VCaP (cell line): ENCODE data around the gene FOXE3.

Experiments used
- H3K27ac ChIP-seq: fragments of 450-650 bp; 2 replicates; pipeline ENCODE4 v1.5.1; 2017
- TF ChIP-seq, protein P1 (sequence below): fragments of 450-650 bp; conservative IDR thresholded peaks from 2 replicates; pipeline ENCODE4 v1.5.1; 2017; ENCODE audit warnings: mild to moderate bottlenecking, moderate library complexity

The FOXE3 gene

DNA sequence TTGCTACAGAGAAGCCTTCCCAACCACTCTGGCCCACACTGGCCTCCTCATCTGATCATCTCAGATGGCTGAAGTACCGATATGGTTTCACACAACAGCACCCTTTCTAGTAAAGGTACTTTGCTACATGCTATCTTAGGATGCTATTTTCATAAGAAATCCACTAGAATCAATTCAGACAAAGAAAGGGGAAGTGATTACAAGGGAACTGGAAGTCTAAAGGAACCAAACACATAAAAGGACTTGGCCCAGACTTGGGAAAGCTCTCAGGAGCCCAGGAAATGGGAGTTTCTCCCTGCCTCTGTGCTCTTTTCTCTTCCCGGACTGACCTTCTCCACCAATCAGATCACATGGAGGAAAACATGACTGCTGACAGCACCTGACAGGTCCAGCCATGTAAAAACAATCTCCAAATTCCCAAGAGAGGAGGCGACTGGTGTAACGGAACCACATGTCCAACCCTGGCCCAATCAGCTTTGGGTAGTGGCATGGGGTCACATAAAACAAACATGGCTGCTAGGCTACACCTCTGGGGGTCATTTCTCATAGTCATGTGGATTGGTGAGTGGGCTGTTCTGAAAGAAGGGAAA lies 12.7 kb upstream of the FOXE3 start:
- H3K27ac ChIP-seq, result no peak overlapping the region
- TF ChIP-seq, protein P1, sequence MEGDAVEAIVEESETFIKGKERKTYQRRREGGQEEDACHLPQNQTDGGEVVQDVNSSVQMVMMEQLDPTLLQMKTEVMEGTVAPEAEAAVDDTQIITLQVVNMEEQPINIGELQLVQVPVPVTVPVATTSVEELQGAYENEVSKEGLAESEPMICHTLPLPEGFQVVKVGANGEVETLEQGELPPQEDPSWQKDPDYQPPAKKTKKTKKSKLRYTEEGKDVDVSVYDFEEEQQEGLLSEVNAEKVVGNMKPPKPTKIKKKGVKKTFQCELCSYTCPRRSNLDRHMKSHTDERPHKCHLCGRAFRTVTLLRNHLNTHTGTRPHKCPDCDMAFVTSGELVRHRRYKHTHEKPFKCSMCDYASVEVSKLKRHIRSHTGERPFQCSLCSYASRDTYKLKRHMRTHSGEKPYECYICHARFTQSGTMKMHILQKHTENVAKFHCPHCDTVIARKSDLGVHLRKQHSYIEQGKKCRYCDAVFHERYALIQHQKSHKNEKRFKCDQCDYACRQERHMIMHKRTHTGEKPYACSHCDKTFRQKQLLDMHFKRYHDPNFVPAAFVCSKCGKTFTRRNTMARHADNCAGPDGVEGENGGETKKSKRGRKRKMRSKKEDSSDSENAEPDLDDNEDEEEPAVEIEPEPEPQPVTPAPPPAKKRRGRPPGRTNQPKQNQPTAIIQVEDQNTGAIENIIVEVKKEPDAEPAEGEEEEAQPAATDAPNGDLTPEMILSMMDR, result no peak

DNA sequence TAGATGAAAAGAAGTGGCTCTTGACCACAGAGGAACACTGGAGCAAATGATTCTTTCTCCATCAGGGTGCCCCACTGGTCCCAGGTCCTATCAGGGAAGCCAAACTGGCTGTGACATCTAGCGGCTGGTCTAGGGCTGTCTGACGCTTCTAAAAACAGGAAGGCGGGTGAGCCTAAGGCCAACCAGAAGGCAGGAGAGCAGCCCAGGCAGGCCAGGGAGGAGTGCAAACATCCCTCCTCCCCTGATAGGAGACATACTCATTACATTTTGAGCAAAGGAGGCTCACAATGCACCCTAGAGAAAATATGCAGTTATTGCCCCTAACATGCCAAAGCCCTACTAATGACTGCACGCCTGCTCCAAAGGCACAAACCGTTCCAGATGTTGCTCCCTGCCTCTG lies 10.4 kb upstream of the FOXE3 start:
- no peak overlapping the region for H3K27ac ChIP-seq
- TF ChIP-seq, protein P1, result no peak

DNA sequence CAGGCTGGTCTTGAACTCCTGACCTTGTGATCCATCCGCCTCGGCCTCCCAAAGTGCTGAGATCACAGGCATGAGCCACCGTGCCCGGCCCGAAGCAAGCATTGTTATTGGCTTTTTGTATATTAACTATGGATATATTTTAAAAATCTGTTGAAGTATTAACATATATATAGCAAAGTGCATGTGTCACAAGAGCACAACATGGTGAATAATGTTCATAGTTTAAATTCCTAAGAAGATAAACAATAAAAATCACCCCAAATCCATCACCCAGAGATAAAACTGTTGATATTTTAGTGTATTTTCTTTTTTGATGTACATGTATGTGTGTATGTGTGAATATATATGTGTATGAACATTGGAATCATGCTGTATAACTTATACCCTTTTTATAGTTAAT lies 9.1 kb upstream of the FOXE3 start:
- no peak overlapping the region for H3K27ac ChIP-seq

DNA sequence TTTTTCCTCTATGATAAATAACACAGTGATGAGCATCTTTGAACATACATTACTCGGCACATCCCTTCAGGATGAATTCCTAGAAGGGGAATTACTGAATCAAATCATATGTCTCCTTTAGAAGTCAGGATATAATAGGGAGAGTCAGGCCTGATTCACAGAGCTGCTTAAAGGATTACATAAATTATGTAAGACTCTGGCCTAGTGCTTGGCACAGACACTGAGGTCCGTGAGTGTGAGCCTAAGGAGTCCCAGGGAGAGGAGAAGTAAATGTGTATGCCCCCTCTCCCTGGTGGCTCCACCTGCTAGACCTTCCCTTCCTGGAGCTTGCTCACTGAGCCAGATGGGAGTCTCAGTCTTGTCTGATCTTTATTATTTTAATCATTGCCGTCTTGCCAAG lies 8.6 kb upstream of the FOXE3 start:
- H3K27ac ChIP-seq, result no peak overlapping the region
- TF ChIP-seq, protein P1, result no peak

More for the DNA sequence above, 9.1 kb upstream of the FOXE3 start:
- TF ChIP-seq, protein P1, result no peak

DNA sequence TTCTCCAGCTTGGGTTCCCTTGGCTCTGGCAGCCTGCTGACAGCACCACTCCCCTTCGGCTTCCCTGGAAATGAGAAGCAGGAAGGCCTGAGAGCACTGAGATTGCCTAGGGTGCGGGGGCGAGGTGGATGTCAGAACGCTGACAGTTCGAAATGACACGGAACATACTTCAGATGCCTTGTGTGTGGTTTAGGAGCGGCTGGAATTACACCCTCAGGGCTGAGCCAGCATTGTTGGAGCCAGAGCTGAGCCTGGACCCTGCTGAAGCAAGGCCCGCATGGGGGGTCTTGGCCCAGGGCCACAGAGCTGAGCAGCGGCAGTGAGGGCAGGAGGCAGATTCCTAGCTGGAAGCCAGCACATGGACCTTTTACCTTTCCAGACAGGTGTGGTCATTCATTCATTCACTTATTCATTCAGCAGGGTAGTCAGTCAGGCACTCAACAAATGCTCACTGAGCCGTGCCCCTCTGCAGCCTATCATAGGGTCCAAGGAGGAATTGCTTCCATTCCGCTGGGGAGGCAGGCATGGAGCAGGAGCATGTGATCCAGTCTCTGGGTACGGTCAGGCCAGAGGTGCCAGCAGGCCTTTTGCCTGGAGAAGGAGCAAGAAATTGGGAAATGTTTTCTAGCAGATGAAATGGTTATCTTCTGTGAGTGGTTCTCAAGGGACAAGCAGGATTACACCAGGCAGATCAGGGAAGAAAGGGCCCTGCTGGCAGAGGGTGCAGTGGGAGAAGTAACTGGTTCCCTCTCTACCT lies 6.6 kb upstream of the FOXE3 start:
- no peak overlapping the region for H3K27ac ChIP-seq
- TF ChIP-seq, protein P1, result no peak

DNA sequence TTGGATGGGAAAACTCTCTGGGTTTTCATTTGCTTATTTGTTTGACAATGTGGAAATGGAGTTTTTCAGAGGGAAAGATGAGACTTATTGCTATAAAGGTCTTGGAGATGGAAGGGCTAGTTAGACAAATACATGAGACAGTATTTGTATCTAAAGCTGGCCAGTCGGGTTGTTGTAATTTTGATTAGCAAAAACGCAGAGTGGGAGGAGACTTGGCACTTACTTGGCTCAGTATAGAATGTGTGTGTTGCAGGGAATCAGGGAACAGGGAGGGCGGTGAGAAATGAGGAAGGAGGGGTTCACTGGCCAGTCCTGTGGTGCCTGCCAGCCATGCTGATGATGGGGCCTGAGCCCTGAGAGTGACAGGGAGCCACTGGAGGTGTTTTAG lies 6.0 kb upstream of the FOXE3 start:
- TF ChIP-seq, protein P1, result no peak
- no peak overlapping the region for H3K27ac ChIP-seq

DNA sequence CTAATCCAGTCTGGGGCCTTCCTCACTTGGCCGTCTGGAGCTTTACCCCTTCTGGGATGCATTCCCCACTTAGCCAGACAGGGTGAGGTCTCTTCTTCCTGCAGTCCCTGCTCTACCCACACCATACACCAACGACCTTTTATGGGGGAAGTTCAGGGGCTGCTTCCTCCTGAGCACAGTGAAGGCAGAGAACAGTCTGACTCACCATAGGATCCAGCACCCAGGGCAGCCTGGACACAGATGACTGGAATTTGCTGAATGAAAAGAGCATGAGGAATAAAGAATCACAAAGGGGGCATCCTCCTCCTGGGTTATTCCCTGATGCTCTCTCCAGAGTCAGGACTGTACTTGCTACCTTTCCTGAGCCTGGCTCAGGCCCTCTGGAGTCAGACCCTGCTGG lies 4.6 kb upstream of the FOXE3 start:
- TF ChIP-seq, protein P1, result no peak
- H3K27ac ChIP-seq, result no peak overlapping the region
